T-helper 2 cell treated with Interferon-gamma antibody and Interleukin-4, amounts not matched to agents 100 ng/mL and 5 ng/mL, for 36 hours (primary cell): ENCODE data around the gene CD44. TPM values are rescaled to one million over a fixed set of nuclear protein-coding genes. Genes with fewer than 3 reads are reported as not detected.
"Not testable (repeated sequence)": the region's sequence is repeated elsewhere in the genome, so short reads cannot be mapped to it uniquely, and the experiment has no call there.

Experiments used
- intact Hi-C: fragments of 100-400 bp; cut with micrococcal nuclease; formaldehyde crosslinking; loops from one replicate; pipeline ENCODE4 v1.15.1; 2023
- total RNA-seq: library from RNA; stranded (reverse); gene quantifications from 2 replicates; pipeline ENCODE4 v1.2.3, GENCODE V29; 2022

CD44 gene
- total RNA-seq, 1 donor from 2014 or later, result 296 TPM

DNA sequence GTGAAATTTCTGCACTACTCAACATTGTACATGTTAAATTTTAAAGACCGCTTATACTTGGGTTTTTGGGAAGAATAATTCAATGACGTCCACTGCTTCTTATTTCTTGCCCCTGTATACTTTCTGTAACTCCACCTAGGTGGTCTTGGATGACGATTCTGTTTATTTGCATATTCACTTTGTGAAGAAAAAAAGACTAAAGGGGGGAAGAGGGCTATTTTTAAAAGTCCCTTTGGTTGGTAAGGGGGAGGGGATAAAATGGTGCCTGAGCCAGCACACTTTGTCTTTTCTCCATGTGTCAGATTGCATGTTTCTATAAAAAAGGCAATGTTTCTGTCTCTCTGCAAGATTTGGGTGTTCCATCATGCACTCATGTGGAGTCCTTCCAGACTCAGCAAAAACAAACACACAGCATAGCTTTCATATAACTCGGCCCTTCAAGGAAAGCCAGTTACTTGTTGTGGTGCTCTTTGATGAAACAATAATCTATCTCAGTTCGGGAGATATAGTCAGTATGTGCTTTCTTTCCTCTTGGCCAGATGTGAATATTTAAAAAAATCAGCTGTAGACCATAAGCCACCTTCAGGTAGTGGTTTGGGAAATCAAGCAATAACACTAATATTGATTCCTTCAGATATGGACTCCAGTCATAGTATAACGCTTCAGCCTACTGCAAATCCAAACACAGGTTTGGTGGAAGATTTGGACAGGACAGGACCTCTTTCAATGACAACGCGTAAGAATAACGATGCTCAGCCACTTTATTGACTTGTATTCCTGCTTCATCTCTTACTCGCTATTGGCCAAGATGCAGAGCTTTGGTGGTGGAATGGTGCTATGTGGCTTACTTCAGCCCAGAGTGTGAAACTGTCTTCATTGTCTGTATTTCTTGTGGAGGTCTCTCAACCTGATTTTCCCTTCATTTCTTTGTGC, 68.8 kb downstream of the CD44 start:
- intact Hi-C loops, result no loop called here

DNA sequence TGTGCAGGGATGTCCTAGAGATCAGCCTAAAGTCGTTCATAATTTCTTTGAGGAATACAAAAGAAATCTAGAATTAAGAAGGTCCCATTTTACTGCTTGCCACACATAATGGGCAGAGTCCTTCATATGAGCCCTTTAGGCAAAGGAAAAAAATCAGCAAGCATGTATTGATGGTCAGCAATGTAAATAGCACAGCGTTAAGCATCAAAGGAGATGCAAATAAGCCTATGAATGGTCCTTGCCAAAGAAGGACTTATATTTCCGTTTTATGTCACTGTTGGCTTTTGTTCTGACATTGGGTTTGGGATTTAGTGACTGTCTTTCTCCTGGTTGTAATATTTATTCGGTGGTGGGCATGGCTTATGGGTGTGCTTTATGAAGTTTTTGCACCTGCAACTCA, 69.8 kb downstream of the CD44 start:
- intact Hi-C loops, result no loop called here

DNA sequence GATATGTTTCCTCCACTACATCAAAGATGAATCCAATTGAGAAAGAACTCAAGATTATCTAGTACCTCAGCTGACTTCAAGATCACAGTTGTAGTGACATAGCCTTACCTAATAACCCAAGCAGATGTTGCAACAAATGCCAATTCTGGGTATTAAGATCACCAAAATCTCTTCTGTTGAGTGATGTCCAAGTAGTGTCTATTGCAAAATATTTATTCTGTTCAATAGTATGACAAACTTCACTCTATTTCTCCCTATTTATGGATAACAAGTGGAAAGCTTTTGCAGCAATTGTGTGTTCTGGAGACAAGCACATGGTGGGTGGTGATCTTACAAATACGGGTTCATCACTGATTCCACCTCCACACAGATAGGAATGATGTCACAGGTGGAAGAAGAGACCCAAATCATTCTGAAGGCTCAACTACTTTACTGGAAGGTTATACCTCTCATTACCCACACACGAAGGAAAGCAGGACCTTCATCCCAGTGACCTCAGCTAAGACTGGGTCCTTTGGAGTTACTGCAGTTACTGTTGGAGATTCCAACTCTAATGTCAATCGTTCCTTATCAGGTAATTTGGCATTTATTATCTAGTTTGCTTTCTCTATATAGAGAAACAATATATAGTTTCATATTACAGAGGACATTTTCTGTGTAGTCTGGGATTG, 72.0 kb downstream of the CD44 start:
- intact Hi-C loops, result no loop called here

DNA sequence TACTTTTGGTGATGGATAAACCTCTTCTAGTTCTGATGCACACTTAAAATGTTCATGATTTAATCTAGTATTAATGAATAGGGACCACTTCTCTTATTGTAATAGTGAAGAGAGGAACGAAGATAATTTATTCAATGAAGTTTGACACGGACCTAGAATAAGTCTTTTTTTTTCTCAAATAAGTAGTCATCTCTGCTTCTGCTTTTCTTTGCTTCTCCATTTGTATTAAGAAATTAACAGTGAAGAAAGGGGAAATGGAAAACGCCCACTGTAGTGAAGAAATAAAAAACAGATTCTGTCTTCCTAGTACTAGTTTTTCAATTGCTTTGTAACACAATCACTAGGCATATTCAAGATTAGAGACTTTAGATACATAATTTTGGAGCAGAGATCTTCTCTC, 73.0 kb downstream of the CD44 start:
- intact Hi-C loops, result no loop called here

DNA sequence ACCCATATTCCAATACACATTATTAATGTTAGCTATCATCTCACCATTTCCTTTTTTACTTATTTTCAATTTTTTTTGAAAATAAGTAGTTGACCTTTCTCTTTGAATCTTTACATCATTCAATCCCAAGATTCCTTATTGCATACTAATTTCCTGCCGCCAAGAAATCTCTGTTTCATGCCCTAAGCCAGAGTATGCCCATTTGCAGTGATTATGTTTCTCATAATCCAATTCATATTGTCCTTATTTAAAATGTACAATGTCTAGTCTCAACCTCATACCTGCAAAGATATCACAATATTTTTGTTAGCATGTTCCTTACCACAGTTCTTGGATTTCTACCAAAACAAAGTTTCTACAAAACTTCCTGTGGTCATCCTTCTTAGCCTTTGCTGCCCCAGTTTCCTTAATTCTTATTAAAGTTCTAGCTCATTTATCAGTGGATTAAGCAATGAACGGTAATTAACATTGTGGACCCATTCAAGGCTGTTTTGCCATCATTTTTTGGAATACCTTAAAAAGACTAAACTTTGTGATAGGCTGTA, 75.3 kb downstream of the CD44 start:
- intact Hi-C loops, result no loop called here

DNA sequence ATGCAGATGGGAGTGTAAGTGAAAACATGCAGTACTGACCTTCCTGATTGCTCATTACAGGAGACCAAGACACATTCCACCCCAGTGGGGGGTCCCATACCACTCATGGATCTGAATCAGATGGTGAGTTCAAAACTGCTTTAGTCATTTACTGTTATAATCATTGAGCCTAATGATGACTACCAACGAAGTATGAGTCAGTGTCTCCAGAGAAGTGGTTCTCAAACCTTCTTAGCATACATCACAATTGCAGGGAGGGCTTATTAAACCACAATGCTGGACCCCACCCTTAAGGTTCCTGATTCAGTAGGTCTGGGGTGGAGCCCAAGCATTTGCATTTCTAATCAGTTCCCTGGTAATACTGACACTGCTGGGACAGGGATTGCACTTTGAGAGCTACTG, 75.8 kb downstream of the CD44 start:
- intact Hi-C loops, result loop anchor here (5.0 kb wide), 1 partner anchor 42 kb away; no protein-coding TSS in a partner anchor

DNA sequence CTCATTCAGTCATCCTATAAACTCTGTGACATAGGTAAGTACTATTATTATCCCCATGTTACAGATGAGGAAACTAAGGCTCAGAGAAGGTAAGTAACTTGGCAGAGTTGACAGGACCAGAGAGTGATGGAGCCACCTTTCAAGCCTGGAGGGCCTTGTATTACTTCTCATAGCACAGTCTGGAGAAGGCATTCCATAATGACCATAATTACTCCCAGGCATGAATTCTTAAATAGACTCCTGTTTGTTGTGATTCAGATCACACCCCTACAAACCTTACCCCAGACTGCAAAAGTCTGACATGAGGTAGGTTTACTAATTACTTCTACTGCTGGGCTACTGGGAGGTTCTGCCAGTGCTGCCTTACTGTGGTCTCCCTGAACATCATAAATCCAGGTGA, 77.0 kb downstream of the CD44 start:
- intact Hi-C loops, result loop anchor here (2.0 to 5.0 kb wide), 2 partner anchors 44 to 69 kb away; no protein-coding TSS in a partner anchor

DNA sequence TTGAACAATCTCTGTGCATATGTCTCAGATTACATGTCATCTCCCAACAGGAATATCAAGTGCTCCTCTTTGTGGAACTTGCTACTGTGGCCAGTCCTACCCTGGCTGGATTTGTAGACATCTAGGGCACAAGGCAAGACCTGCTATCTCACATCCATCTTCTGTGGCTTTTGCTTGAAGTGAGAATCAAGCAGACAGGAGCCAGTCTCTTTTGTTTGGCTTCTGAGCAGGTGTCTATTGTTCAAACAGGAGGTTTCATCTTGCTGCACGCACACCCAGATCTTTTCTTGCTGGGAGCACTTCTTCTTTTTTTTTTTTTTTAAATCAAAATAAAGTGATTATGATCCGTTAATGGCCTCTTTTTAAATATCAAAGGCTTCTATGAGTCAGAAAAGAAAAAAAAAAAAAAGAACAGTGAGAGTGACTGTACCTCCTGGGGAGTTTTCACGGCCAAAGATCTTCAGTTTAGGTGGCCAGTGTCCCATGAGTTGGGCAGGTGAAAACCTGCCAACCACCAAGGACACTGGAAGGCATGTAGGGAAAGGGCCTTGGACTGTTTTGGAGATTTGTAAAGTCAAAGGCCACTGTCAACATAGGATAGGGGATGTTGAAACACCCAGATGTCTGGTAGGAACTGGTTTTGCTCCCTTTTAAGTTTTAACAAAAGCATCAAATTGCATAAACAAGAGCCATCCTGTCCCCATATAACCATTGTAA, 78.1 kb downstream of the CD44 start:
- intact Hi-C loops, result loop anchor here (2.0 to 5.0 kb wide), 2 partner anchors 45 to 70 kb away; no protein-coding TSS in a partner anchor

DNA sequence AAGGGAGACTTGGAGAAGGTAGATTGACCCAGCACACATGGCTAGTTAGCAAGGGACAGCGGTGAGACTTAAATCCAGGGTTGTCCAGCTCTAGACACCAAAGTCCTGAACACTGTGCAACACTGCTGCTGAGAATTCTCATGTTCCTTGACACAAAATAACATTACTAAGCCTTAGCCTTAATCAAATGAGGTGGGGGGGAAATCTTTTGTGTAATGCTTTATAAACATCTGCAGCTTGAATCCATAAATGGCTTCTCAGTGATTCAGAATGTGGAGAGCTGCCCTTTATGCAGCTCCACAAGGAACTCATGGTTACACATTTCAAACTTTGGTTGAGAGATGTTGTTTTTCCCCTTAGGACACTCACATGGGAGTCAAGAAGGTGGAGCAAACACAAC, 80.0 kb downstream of the CD44 start:
- intact Hi-C loops, result loop anchor here (5.0 kb wide), 1 partner anchor 47 kb away; no protein-coding TSS in a partner anchor

DNA sequence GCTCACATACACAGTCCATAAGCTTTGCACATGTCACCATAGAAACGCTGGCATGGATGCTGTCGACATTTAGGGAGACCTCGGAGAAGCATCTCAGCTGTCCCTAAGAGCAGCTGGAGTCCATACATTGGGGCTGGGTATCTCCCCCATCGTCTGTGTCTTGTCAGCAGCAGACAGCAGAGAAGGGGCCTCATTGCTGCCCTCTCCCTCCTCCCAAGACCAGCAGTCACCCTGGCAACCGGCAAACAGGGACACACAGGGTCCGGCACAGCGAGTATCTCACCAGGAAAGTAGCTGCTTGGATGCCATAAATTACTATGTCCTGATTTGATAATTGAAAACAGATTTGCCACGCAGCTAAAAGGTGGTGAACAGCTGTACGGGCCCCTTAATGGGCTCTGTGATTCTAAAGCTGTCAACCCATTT, 84.4 kb downstream of the CD44 start:
- intact Hi-C loops, result no loop called here

DNA sequence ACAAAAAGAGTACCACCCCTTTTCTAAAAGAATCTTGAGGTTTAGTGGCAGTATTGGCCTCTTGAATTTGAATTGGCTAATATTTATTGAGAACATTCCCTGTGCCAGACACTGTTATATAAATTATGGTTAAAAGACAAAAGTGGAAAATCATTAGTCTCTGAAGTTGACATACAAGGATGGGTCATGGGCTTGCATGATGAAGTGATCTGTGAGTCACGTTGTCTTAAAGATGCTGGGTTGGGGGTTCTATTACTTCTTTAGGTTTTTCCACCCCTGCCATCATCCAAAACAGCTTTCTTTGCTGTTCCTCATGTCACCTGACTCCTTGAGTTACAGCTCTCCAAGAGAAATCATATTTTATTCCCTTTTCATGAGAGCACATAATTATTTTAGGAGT, 85.0 kb downstream of the CD44 start:
- intact Hi-C loops, result no loop called here

DNA sequence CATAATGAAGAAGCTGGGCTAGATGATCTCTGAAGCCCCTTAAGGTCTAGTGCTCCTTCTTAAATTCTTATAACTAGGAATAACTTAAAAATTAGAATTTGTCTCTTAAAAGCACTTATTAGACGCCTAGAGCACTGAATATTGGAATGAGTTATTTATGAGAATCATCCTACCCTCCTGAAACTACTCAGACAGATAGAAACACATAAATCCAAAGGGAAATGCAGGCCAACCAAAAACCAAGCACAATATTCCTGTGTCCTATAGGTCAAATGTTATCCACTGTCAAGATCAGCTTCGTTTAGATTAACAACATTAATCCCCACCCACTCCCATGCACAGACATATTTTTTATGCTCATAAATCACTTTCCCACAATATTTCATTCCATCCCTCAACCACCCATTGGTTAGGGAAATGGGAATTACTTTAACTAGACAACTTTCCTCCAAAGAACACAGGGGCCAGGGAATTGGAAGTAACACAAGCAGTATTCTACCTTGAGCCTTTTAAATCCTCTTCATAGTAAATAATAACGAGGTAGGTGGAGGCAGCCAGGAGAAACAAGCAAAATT, 87.1 kb downstream of the CD44 start:
- intact Hi-C loops, result no loop called here

DNA sequence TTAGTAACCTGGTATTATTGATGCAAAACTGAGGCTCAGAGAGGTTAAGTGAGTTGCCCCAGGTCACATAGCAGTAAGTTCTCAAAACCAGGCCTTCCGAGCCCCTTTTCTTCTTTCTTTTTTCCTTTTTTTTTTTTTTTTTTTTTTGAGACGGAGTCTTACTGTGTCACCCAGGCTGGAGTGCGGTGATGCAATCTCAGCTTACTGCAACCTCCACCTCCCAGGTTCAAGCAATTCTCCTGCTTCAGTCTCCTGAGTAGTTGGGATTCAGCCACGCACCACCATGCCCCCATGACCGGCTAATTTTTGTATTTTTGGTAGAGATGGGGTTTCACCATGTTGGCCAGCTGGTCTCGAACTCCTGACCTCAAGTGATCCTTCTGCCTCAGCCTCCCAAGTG, 87.8 kb downstream of the CD44 start:
- intact Hi-C loops, result not testable (repeated sequence)

DNA sequence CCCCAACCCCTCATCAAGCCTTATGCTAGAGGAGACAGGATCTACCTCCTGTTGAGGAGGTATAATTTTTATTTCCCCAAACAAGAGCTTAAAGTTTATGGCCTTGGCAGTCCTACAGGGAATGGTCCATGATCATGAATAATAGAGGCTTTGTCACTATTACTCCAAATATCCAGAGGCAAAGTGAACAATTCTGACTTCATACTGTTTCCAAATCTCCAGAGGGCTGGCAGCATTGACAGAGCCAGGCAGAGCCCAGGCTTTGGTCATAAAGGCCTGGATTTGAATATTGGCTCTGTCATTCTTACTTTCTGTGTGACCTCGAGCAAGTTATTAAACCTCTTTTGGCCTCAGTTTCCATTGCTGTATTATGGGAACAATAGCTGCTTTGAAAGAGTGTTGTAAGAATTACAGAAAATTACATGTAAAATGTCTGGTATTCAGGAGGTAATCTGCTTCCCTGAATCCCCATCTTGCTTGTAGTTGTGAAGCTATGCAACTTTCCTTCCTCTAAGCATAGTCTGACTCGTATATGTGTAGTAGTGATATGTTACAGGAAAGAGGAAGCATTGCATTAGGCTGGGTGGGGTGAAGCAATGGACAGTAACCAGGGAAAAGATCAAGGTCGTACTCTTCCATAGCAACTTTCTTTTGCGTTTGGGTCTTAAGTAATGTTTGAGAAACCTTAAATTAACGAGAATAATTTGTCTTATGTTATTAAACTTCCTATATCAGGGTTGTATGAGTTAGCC, 88.8 kb downstream of the CD44 start:
- intact Hi-C loops, result no loop called here

DNA sequence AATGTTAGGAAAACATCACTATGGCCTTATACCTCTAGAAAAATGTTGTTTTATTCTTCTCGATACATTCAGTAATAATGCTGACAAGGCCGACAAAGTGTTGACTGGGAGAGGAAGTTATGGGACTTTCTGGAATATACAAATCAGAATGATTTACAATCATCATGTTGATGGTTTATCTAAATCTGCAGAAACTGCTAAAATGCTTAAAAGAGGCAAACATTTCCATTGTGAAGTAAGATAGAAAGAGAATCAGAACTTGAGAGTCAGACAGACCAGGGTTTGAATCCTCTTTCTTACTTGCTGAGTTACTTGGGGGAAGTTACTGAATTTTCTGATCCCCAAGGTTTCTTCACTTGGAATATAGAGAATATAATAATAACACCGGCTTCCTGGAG, 89.4 kb downstream of the CD44 start:
- intact Hi-C loops, result no loop called here

DNA sequence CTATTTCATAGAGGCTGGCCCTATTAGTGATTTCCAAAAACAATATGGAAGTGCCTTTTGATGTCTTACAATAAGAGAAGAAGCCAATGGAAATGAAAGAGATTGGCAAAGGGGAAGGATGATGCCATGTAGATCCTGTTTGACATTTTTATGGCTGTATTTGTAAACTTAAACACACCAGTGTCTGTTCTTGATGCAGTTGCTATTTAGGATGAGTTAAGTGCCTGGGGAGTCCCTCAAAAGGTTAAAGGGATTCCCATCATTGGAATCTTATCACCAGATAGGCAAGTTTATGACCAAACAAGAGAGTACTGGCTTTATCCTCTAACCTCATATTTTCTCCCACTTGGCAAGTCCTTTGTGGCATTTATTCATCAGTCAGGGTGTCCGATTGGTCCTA, 91.4 kb downstream of the CD44 start:
- intact Hi-C loops, result no loop called here

DNA sequence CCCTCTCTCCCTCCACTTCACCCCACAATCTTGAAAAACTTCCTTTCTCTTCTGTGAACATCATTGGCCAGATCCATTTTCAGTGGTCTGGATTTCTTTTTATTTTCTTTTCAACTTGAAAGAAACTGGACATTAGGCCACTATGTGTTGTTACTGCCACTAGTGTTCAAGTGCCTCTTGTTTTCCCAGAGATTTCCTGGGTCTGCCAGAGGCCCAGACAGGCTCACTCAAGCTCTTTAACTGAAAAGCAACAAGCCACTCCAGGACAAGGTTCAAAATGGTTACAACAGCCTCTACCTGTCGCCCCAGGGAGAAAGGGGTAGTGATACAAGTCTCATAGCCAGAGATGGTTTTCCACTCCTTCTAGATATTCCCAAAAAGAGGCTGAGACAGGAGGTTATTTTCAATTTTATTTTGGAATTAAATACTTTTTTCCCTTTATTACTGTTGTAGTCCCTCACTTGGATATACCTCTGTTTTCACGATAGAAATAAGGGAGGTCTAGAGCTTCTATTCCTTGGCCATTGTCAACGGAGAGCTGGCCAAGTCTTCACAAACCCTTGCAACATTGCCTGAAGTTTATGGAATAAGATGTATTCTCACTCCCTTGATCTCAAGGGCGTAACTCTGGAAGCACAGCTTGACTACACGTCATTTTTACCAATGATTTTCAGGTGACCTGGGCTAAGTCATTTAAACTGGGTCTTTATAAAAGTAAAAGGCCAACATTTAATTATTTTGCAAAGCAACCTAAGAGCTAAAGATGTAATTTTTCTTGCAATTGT, 92.3 kb downstream of the CD44 start:
- intact Hi-C loops, result no loop called here

DNA sequence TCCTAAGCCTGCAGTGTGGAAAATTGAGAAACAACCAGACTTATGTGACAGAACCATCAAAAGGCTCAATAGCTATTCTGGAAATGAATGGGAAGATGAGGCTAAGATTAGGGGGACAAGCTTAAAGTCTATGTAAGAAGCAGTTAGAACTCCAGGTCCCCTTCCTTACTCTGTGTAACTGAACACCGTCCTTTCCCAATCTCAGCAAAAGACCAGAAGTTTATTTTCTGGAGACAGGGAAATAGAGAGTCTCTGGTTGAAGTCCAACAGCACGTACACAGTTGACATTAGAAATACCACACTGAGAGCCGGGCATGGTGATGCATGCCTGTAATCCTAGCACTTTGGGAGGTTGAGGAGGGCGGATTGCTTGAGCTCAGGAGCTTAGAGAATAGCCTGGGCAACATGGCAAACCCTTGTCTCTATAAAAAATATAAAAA, 93.9 kb downstream of the CD44 start:
- intact Hi-C loops, result no loop called here

DNA sequence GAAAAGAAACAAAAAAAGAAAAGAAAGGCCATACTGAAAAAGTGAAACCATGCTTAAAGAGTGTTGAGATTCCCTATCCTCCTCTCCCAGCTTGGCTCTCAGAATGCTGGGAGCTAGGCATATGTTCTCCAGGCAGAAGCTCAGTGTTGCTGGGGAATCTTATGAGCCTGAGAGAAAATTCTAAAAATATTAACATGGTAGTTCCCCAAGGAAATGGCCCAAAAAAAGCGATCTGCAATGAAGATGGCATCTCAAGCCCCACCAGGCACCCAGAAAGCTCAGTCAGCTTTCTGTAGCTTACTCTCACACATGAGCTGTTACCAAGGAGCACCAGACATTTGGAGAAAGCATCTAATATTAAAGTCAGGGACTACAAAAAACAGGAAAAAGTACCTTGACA, 94.5 kb downstream of the CD44 start:
- intact Hi-C loops, result no loop called here
